HG03060 (cell line): ENCODE results near the gene SLC6A12.
"Not testable (repeated sequence)": the region's sequence is repeated elsewhere in the genome, so short reads cannot be mapped to it uniquely, and the experiment has no call there.

Experiments used
- ATAC-seq: cut with Tn5 transposase; IDR thresholded peaks from one replicate; pipeline ENCODE4 v1.9.1; 2021; ENCODE audit warnings: low read depth, moderate number of reproducible peaks; ENCODE audit not compliant: unreplicated experiment

SLC6A12 gene

DNA sequence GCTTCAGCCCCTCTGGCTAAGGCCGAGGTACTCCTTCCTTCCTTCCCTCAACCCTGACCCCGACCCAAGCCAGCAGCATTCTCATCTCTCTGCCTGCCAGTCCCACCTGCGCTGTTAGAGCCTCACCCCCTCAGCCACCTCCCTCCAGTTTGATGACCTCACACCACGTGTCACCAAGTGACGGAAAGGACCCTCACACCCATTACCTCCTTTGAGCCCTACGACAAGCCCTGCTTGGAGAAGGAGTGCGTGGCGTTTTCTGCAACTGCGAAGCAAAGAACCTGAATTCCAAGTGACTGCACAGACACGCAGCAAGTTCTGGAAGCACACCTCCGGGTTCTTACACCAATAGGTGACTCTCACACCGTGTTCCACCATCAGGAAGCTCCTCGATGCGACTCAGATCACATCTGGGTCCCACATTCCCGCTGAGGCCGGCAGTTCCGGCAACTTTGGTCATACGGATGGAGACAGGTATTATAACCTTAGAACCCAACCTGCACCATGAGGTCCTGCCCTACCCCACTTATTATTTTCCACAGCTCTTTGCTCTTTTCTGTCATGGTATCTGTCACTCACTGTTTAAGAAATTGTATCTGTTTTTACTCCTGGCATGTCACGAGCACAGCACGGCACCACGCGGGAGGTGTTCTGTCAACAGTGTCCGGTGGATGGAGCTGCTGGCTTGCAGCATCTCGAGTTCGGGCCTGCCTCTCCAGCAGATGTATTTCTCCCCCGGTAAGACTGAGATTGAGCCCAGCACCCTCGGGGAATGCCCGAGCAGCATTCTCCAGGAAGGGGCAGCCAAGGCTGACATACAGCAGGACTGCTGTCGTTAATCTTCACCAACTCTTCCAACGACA lies 5.0 kb upstream of the SLC6A12 start:
- no peak for ATAC-seq

DNA sequence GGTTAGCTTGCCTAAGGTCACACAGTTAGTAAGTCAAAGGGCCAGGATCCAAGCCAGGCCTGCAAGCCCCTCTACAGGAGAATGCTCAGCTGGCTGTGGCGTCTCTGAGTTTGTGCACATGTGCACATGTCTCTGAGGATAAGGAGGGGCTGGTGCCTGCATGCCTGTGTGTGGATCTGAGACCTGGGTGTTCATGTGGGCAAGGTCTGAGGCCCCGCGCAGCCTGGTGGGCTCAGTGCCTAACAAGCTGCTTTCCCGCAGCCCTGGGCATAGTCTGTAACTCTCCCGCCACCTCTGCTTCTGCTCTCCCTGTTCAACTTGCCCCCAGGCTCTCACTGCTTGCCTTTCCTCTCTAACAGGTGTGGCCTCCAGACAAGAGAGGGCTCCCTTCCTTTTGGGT lies 4.3 kb upstream of the SLC6A12 start:
- no peak for ATAC-seq

- ATAC-seq, result not testable (repeated sequence)
Observed at GRCh38 chr12:217029-217428, 3.1 kb upstream of the SLC6A12 start.

DNA sequence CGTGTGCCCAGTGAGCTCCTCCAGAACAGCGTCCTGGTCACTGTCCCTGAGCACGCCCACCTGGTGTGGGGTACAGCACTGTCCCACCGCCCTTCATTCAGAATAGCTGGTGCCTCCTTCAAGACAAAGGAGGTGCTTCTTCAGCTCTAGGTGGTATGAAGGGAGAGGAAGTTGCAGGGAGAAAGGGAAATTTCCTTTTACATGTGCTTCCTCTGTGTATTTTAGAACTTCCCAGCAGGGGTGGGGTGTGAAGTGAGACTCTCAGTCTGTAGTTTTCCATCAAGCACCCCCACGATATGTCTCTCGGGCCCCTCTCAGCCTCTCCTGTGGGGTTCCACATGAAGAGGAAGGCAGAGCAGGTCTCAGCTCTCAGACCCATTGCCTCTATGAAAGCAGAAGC lies 1.2 kb upstream of the SLC6A12 start:
- no peak for ATAC-seq

DNA sequence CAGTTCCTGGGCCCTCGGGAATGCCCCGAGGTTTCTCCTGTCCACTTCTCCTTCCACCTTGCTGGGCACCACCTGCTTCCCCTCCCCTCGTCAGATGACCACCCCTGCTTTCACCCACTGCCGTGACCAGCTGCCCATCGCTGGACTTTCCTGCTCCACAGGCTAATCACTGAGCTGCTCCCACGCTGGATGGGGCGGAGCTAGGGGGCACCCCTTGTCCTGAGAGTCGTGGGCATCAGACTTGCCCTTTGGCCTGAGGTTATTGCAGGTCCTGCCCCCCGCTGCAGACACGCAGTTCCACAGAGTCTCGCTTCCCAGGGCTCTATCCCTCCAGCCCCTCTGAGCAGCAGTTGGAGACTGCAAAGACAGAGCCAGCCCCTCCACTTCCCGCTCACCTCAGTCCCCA lies 427 bp downstream of the SLC6A12 start:
- no peak for ATAC-seq

- no peak for ATAC-seq
Observed at GRCh38 chr12:212715-213526, 1.0 kb downstream of the SLC6A12 start.

- ATAC-seq, result no peak
Observed at GRCh38 chr12:212415-212714, 1.6 kb downstream of the SLC6A12 start.

DNA sequence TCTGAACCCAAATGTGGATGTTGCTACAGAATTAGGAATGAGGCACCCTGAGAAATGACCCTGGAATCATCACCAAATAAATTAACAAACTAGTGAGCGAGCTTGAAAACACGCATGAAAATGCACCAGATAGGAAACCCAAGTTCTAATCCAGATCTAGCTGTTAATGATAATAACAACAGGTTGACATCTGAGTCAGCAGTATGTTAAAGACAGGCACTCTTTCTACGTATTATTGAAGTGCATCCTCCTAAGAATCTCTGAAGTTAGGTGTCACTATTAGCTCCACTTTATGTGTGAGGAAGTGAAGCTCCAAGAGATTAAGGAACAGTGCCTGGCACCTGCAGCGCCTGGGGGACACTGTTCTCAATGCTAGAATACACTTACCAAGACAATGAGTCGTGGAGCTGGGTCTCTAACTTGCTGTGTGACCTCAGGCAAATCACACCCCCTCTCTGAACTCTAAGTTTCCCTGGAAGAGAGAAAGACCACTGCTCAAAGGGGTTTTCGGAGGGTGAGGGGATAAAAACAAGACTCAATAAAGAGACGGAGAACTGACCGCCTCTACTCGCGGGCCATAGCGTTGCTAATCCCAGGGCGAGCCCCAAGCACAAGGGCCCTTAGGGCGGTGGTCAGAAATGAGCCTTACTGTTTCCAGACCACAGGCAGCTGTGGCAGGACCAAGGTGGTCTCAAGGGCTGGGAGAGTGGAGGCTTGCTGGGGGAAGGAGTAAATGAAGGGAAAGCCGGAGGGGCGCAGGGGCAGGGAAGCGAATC lies 2.1 kb downstream of the SLC6A12 start:
- no peak for ATAC-seq

DNA sequence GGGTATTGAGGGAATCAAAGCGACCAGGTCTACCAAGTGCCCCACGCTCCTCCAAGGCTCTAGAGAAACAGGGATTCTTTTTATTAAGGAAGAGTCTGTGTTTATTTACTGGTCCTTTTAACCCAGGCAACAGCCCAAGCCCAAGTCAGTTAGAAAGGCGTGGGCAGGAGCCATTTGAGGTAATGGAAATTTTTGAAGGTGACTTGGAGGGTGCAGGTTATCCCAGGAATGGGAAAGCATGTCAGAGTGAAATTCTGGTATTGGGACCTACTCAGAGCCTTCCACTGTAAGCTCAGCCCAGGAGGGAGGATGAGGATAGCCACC lies 2.9 kb downstream of the SLC6A12 start:
- no peak for ATAC-seq

DNA sequence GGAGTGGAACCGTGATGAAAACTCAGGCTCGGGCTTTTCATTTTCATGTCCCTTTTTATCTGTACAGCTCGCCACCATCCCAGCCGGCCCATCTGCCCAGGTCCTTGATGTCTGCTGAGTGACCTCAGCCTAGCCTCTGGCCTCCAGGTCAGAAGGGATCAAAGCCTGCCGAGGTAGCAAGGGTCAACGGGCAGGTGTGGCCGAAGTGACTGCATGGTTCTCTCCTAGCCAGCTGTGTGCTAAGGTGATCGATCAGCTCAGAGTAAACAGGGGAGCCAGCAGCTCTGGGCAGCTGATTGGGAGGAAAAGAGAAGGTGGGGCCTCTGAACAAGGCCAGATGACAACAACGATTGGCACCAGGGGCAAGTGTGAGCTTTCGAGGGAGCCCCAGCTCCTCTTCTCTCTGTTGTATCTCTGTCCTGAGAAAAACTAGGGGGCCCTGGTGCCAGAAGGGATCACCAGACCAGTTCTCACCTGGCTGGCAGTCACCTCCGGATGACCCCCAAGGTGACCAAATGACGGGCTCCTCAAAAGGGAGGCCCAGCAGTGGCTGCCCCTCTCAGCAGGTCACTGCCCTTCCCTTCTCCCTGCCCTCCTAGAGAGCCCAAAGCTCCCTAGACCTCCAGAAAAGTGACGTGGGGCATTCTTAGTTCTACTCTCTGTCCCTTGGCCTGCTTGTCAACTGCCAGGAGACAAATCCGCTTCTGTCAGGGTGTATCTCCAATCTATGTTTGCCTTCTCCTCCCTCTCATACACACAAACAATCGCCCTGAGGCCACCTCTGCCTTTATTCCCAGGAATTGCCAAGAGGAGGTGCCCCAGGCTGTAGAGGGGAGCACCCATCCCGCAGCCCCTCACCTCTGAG lies 3.4 kb downstream of the SLC6A12 start:
- no peak for ATAC-seq

- no peak for ATAC-seq
Observed at GRCh38 chr12:209851-210250, 4.1 kb downstream of the SLC6A12 start.

- ATAC-seq, result no peak
Observed at GRCh38 chr12:209246-209645, 4.7 kb downstream of the SLC6A12 start.

DNA sequence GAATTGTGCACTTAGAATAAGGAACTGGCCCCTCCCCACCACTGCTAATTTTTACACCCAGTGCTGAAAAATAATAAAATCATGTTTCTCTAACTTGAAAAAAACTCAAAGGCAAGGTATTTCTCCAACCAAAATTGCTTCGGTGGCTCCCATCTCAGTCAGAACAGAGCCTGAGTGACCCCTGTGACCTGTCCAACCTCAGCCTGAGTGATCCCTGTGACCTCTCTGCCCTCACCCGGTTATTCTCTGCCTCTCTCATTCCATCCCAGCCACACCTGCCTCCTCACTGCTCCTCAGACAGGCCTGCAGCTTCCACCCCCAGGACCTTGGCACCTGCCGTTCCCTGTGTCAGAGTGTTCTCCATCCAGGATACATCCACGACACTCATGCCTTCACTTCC lies 5.1 kb downstream of the SLC6A12 start:
- no peak for ATAC-seq

- no peak for ATAC-seq
Observed at GRCh38 chr12:207804-208203, 6.2 kb downstream of the SLC6A12 start.

DNA sequence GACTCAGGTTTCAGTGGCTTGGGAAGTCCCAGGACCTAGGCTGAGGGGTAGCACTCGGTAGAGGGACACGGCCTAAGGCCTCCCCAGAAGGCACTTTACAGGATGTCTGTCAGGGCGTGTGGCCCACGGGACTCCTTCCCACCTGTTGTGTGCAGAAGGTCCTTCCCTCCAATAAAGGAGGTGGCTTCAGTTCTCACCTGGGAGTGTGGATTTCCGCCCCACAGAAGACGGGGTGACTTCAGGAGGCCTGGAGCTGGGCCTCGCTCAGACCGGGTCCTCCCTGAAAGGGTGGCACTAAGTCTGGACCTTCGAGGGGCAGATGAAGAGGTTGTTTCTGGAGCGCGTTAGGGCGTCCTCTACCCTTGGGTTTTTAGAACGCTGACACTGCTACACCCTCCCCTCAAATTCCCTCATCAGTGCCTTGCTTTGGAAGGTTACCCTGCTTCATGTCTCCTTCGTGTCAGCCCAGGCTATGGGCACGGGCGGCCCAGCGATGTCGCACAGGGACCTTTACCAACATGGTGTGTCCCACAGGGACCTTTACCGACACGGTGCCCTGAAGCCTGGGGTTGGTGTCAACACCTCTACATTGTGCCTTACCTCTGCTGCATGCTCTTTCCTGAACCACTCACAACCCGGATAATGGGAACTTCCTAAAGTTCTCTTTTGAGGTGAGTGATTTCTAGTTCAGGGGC lies 7.1 kb downstream of the SLC6A12 start:
- ATAC-seq, result no peak

- ATAC-seq, result no peak
Observed at GRCh38 chr12:205026-205425, 8.9 kb downstream of the SLC6A12 start.

- ATAC-seq, result no peak
Observed at GRCh38 chr12:204261-204678, 9.7 kb downstream of the SLC6A12 start.

DNA sequence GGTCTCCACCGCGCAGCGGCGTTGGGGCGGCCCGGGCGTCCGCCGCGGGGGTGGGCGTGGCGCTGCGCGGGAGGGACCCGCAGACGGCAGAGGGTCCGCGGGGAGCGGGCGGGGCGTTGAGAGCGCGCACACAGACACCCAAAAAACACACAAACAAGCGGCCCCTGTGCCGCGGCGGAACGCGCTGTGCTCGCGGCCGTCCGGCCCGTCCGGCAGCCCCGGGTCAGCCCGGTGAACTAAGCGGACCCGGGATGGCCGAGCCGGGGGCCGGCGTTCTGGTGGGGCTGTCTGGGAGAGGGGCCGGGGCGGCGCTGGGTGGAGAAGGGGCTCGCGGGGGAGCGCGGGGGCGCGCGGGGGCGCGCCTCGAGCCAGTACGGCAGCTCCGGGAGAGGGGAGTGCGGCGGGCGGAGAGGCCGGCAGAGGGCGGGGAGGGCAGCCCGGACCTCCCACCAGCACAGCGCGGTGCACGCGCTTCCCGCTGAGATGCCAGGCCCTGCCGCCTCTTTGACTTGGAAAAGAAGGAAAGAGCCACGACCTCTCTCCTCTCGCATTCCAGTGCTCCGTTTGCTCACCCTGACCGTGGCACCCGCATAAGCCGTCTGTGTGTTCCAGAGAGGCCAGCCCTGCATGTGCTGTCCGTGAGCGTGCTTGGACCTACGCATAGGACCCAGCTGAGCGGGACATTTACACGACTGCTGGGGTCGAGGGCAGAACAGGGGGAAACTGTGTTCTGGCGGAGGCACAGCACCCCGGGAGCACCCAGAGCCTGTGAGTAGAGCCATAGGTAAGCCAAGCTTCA lies 10.3 kb downstream of the SLC6A12 start:
- ATAC-seq, result no peak

GRCh38 chr12:203074-203461 lies 10.9 kb downstream of the SLC6A12 start:
- no peak for ATAC-seq
